GM12875 (cell line): Measurements from ENCODE around the gene ZFHX3.

Experiments used
- H3K4me3 ChIP-seq: one replicate; pipeline ENCODE4 v1.5.1; 2011; ENCODE audit warnings: low read depth, low read length, control low read depth
- CTCF ChIP-seq: IDR thresholded peaks from 2 replicates; pipeline ENCODE4 v1.5.1; 2011; ENCODE audit warnings: low read depth, mild to moderate bottlenecking, control low read depth, inconsistent platforms, low read length, moderate library complexity, borderline replicate concordance; ENCODE audit not compliant: insufficient read depth

ZFHX3 gene

GRCh38 chr16:73021866-73022495 is 25.9 kb downstream of the ZFHX3 start:
- no peak for TF ChIP-seq CTCF
- H3K4me3 ChIP-seq, result no peak overlapping the region

GRCh38 chr16:73020409-73020884 is 27.5 kb downstream of the ZFHX3 start:
- TF ChIP-seq CTCF, result no peak
- H3K4me3 ChIP-seq, result no peak overlapping the region

GRCh38 chr16:73019457-73020362 is 28.2 kb downstream of the ZFHX3 start:
- TF ChIP-seq CTCF, result no peak
- H3K4me3 ChIP-seq, result no peak overlapping the region

GRCh38 chr16:73018821-73019456 is 29.0 kb downstream of the ZFHX3 start:
- H3K4me3 ChIP-seq, result no peak overlapping the region
- no peak for TF ChIP-seq CTCF

GRCh38 chr16:73017321-73017720 is 30.6 kb downstream of the ZFHX3 start:
- TF ChIP-seq CTCF, result no peak
- no peak overlapping the region for H3K4me3 ChIP-seq

GRCh38 chr16:73016488-73016830 is 31.5 kb downstream of the ZFHX3 start:
- no peak overlapping the region for H3K4me3 ChIP-seq
- TF ChIP-seq CTCF, result no peak
